Epithelial cell of prostate (primary cell): Measurements from ENCODE around the gene TBC1D14.

Experiments used
- DNase-seq: peaks from one replicate; pipeline ENCODE4 v3.0.0-alpha.2; 2011; ENCODE audit warnings: low read depth, low spot score
- H3K27ac ChIP-seq: fragments of 450-650 bp; 2 replicates; pipeline ENCODE4 v1.5.1; 2017; ENCODE audit warnings: mild to moderate bottlenecking

The TBC1D14 gene

DNA sequence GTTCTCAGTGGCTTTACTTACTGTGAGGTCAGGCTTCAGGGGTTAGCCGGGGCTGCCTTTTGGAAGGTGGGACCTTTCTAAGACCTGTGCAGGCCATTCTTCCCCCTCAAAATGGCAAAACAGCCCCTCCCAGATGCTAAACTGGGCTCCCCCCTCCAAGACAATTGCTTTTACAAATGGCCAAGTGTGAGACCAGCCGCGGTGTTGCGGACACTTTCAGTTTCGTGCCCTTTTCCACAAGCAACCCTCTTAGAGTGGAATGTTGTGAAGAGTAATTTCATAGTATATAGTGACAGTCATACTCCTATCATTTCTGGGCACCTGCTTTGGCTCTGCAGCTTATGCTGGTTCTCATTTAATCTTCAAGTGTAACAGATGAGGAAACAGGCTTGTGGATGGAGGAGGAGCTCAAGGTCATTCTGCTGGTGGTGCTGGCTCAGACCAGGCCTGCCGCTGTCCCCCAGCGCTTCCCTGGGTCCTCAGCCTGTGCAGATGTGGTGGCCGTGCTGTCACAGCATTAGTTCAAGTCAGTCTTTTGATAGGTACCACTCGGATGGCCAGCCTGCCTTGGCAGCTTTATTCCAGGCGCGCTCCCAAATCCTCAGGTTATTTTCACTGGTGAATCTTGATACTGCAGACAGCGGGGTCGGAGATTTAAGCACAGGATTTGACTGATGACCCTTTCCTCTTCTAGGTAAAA, 78.5 kb downstream of the TBC1D14 start:
- no peak for DNase-seq
- peak overlapping the region; percentile 98 for H3K27ac ChIP-seq

DNA sequence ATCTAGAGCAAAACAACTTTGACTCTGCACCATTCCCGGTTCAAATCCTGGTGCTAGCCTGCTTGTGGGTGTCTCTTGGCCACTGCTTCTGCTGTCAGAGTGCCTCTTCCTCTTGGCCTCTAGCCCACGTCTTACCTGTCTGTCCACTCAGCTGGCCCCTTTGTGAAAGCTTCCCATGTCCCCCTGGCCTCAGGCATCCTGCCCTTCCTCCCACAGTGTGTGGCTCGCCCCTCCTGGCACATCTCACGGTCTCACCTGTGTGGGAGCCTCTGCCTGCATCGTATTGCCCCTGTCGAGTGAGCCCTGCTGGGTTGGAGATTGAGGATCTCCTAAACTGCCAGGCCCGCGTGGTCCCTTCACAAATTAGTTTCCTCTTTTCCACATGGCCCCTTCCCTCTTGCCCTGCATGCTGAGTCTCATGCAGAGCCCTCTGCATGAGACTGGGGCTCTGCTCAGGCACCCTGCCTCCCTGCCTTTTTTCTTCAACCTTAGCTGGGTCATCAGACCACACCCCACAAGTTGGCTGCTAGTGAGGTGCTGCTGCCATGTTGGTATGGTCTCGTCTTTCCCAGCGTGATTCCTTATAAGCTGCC, 79.8 kb downstream of the TBC1D14 start:
- H3K27ac ChIP-seq = peak overlapping the region; percentile 98

DNA sequence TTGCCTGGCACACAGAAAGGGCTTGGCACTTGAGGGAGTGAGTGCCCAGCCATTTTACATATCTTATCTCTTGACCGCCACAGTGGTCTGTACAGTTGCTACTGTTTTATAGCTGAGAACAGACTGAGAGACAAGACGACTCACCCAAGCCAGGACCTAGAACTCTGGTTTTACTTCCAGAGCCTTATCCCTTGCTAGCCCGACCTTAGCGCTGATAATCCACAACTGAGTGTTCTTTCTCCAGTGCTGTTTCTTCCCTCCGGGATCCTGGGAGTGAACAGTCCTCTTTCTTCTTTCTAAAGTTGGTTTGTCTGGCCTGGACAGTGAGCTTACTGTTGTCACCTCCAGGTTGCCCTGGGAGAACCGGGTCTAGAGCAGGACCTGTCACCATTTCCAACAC, 81.0 kb downstream of the TBC1D14 start:
- no peak for DNase-seq
- H3K27ac ChIP-seq = peak overlapping the region; percentile 98

More for the DNA sequence above, 79.8 kb downstream of the TBC1D14 start:
- DNase-seq = no peak

DNA sequence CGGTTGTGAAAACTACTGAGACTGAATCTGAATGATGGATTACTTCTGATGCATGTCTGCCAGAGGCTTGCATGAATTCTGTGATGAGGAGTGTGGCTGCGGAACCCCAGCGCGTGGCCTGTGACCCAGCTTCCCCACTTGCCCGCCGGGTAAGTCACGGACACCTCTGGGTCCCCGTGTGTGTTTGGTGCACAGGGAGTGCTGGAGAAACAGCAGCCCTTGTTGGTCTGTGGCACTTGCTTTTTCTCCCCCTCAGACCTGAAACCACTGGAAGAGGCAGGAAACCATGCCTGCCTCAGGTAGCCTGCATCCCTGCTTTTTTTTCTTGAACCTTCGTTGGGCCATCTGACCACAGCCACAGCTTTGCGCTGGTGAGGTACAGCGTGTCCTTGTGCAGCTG, 81.6 kb downstream of the TBC1D14 start:
- DNase-seq = no peak
- peak overlapping the region; percentile 98 for H3K27ac ChIP-seq

DNA sequence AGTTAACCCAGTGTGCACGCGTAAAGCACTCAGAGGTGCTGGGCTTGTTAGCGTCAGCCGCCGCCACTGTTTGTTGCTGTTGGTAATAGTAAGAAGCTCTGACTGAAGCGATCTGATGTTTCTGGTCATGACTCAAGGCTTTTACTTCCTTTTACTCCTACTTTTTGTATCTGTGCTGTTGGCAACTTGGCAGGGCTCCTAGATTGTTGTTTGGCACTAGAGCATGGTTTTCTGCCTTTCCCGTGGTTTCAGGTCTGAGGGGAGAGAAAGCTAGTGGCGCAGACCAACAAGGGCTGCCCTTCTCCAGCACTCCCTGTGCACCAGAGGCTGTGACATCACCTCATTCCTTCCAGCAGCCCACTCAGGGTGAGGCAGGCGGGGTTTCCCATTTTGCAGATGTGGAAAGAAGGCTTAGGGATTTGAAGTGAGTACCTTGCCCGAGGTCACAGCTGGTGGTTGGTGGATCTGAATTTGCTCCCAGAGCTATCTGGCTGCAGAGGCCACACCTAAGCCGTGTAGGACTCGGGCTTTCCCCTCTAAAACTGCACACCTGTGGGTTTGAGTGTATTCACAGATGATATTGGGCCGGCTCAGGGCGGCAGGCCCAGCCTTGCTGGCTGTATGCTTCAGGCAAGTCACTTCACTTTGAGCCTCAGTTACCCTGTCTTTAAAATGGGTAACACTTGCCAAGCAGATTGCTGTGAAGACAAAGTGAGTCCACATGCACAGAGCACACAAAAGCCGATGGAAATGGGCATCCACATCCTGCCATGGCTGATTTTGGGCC, 82.3 kb downstream of the TBC1D14 start:
- H3K27ac ChIP-seq = peak overlapping the region; percentile 98

DNA sequence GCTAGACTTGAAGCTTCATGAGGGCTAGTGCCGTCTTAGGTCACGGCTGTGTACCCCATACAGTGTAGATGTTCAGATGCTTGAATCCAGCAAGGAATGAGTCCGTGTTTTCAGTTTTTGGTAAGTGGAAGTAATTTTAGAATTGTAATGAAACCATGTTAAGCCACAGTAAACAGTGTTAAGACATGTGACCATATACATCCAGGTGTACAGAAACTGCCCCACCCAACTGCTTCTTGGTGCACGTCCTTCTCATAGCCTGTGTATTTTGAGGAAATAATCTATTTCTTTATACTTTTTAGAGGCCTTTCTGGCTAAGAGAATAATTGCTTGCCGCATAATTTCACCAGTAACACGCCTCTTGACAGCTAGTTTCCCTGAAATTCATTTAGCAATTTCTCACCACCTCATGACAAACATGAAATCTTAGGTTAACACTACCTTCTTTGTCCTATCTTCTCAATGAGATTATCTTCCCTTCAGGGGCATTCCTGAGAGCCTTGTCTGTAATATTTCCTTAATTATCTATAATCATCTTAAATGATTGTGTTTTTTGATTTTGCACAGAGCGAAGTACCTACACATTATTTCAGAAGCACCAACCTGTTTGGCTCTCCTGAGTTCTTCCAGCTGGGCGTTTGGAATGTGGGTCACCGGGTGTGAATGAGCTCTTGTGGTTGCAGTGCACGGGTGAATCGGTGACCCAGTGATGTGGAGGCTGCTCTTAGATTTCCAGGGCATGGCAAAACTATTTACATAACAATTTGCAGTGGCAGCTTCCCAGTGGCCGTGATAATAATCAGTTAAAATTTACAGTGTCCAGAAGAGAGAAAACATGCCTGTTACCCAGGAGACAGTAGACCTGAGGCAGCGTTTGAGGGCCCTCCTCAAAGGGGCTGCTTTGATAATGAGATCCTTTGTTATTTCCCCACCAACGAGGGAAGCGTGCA, 83.4 kb downstream of the TBC1D14 start:
- peak overlapping the region; percentile 98 for H3K27ac ChIP-seq

More for the DNA sequence above, 82.3 kb downstream of the TBC1D14 start:
- DNase-seq = peak; percentile 84

DNA sequence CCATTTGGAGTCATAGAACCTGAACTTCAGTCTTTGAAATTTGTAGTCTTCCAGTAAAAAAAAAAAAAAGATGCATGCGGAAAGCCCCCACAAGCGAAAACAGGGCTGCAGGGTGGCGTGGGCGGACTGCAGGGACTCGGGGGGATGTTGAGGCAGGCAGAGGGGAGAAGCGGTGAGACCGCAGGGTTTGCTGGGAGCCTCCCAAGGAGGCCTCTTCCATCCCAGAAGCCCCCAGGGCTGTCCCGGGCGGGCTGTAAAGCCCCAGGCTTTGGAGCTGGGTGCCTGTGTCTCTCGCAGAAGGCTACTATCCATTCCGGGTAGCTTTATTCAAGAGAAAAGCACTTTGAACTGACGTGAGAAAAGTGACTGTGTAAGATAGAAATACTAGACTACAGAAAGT, 86.9 kb downstream of the TBC1D14 start:
- H3K27ac ChIP-seq = peak overlapping the region; percentile 100
- no peak for DNase-seq

More for the DNA sequence above, 83.4 kb downstream of the TBC1D14 start:
- peak; percentile 58 for DNase-seq

DNA sequence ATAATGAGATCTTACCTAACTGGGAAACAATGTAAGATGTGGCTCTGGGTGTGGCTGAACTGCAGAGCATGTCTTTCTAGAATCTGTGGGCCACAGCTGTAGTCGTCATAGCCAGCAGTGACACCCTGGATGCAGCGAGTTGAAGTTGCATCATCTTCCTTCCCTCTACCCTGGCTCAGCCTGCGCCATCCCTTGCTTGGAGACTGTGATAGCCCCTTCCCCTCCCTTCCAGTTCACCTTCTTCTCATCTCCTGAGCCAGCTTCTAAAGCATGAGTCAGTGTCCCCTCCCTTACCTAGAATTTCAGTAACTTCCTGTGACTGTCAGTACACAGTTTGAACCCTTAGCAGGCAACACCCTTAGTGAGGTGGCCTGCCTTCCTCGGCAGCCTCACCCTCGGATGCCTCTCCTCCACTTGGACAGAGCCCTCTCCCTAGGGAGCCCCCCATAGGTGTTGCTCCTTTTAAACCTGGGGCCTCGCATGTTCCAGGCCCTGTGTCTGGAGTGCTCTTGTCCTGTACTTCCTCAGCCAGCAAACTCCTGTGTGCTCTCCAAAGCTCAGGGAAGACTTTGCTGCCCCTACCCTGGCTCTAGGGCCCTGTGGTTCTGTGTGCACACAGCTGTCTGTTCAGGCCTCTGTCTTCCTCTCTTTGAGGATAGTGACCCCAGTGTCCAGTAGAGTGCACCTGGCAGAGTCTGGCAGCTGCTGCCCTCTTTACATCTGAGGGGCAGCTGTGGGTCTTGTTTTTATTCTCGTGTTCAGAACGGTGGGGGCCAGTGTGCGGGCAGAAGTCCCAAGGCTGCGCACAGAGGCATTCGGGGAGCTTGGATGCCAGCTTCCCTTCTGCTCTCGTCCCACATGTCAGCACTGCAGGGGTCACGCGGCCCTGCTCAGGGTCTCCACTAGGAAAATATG, 89.8 kb downstream of the TBC1D14 start:
- peak overlapping the region; percentile 100 for H3K27ac ChIP-seq
- DNase-seq = peak; percentile 84

DNA sequence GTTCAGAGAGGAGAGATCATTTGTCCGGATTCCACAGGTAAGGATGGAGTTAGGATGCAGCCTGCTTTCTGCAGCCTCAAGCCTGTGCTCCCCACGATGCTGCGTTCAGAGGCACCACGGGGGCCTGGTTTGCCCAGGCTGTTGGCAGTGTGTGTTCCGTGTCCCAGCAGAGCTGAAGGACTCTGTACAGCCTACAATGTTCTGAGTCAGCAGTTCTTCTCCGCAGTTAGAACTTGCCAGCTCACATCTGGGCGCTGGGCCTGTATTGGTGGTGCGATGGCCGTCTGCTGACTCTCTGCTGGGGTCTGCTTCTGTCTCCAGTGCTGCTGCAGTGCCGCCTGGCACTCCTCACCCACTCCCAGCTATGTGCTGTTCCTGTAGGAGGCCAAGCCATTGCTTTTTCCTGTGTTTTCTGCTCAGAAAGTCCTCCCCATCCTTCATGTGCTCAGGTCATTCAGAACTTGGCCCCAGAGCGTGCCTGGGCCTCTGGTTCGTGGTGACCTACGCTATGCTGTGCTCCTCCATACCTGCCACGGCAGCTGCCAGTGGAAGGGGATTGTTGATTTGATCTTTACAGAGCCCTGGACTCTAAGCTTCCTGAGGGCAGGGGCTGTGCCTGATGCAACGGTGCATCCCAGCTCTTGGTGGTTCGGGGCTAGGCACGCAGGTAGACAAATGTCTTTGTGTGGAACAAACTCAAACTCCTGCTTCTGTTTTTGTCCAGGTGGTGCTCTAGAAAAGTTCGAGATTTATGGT, 91.0 kb downstream of the TBC1D14 start:
- DNase-seq = no peak
- peak overlapping the region; percentile 100 for H3K27ac ChIP-seq

DNA sequence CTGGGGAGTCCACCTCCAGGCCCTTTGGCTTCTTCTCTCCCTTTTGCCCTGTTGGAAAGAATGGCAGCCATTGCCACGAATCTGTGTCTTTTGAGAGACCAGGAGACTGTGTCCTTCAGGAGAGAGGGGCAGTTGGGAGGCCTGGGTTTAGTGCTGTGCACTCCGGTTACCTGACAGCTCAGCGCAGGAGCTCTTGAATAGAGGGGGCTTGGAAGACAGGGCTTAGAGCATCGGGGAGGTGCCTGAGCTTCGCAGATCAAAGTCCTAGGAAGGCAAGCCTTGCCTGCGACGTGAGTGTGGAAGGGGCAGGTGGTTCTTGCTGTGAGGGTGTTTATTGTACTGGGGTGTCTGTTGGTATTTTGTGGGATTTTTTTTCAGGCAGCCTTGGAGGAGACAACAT, 91.6 kb downstream of the TBC1D14 start:
- DNase-seq = no peak
- peak overlapping the region; percentile 100 for H3K27ac ChIP-seq

DNA sequence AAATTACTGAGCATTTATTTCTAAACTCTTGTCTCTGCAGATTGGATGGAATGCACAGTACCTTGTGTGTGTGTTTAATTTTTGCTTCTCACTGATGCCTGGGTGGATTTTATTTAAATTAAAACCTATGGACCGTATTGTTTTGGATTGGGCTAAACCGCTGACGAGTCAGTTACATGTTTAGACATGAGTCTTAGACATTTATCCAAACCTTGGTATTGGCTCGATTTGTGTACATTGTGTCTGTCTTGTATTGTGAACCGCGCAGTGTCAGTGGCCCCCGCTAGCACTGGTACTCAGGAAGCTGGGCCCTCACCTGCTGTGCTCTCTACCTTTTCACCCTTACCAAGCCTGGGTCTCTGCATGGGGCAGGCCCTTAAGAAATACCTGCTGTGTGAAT, 92.7 kb downstream of the TBC1D14 start:
- no peak for DNase-seq
- peak overlapping the region; percentile 100 for H3K27ac ChIP-seq

DNA sequence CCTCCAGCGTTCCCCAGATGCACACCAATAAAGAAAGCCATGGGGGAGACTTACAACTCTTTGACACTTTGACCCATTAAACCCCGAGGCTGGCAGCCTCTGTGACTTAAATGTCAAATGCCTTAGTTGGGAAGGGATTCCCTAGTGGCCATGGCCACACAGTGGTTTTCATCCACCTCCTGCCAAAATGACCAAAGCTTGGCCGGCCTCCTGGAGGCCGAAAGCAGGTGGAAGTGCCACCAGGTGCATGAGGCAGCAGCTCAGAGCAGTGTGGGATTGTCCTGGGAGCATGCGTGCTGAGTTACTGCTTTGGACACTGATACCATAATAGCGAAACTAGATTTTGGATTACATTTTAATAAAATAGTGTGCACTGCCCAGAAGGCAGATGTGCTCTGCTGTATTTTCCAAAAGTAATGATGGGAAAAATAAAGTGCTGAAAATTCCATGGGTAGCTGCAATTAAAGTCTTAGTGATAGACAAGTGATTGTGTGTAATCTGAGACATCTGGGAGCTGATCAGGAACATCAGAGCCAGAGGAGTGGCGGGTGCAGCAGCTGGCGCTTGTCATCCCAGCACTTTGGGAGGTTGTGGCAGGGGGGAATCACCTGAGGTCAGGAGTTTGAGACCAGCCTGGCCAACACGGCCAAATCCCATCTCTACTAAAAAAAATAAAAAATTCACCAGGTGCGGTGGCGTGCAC, 93.7 kb downstream of the TBC1D14 start:
- peak overlapping the region; percentile 100 for H3K27ac ChIP-seq
- no peak for DNase-seq

DNA sequence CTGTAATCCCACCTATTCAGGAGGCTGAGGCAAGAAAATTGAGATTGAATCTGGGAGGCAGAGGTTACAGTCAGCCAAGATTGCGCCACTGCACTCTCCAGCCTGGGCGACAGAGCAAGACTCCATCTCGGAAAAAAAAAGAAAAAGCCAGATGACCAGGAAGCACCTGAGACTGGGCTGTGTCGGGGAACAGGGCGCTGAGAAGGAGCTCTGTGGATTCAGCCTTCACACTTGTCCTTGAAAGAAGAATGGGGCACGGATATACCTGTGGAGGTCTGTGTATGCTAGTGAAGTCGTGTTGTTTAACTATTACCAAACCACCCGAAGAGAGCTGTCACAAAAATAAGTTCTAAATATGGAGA, 94.2 kb downstream of the TBC1D14 start:
- H3K27ac ChIP-seq = peak overlapping the region; percentile 100
- DNase-seq = no peak

DNA sequence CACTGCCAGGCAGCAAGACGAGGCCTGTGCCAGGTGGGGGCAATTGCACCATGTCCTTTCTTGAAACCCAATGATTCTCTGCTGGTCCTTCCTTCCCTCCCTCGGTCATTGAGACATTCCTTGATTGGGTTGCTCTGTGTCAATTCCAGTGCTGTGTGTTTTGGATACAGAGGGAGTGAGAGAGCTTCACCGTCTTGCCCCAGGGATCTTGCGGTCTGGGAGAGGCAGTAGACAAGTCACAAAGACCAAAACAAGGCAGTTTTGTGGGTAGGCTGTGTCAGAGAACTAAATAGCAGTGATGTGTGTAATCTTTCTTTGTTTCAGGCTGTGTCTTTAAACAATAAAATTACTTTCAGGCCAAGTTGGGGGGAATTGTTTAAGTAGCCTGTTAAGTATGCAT, 94.7 kb downstream of the TBC1D14 start:
- peak overlapping the region; percentile 100 for H3K27ac ChIP-seq
- DNase-seq = peak; percentile 75

DNA sequence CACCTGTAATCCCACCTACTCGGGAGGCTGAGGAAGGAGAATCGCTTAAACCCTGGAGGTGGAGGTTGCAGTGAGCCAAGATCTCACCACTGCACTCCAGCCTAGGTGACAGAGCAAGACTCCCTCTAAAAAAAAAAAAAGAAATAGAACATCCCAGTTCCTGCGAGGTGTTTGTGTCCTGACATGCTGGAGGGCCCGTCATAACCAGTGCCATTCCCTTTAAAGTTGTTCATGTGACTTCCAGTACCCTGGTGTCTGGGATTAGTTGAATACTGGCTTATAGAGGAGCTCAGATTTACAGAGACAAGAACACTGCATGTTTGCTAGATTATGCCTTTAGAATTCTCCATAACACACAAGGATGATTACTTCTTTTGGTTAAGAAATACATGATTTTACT, 95.9 kb downstream of the TBC1D14 start:
- H3K27ac ChIP-seq = peak overlapping the region; percentile 100
- DNase-seq = no peak

DNA sequence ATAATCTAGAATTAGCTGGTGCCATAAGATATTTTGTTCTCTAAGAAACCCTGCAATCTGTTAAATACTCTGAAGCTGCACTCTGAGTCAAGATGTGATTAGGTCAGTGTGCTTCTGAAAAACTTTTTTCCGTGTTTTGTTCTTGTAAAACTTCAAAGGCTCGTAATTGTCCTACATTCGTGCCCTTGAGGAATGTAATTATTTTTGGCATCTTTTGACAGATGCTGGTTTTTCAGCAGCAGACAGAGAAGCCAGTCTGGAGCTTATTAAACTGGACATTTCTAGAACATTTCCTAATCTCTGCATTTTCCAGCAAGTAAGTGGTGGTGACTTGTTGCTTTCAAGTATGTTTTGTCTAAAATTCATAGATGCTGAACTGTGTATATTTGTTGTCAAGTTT, 96.8 kb downstream of the TBC1D14 start:
- DNase-seq = no peak
- no peak overlapping the region for H3K27ac ChIP-seq

DNA sequence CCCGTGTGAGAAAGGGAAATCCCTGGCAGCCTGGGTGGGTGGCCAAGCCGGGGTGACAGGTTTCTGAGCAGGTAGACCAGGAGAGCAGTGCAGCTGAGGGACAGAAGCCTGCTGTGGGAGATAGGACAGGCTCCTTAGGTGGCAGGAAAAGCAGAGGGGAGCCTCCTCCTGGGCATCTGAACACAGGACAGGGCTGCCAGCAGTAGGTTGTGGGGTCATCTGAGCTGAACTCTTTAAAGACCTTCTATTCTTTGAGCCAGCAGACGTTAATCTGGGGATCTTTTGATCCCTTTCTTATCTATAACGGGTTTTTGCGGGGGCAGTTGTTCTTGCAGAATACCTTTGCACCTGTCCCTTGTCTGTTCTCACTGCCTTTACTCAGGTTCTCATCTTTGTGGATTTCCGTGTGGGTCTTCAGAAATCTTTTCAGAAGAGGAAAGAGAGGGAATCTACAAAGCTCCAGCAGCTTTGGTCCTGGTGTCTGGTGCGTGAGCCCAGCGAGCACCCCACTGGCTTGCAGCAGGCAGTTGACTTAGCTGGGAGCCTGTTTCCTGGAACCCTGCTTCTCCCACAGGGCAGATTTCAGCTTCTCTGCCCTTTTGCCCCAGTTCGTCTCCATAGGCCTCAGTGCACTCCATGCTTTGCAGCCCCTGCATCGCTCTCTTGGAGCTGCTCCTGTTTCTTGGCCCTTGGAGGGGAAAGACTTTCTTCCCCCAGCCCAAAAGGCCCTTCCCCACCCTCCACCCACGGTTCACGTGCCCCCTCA, 97.7 kb downstream of the TBC1D14 start:
- H3K27ac ChIP-seq = no peak overlapping the region

More for the DNA sequence above, 97.7 kb downstream of the TBC1D14 start:
- DNase-seq = no peak
